ENCODE data around the gene PLA2G15.

Gene PLA2G15, protein sequence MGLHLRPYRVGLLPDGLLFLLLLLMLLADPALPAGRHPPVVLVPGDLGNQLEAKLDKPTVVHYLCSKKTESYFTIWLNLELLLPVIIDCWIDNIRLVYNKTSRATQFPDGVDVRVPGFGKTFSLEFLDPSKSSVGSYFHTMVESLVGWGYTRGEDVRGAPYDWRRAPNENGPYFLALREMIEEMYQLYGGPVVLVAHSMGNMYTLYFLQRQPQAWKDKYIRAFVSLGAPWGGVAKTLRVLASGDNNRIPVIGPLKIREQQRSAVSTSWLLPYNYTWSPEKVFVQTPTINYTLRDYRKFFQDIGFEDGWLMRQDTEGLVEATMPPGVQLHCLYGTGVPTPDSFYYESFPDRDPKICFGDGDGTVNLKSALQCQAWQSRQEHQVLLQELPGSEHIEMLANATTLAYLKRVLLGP

DNA sequence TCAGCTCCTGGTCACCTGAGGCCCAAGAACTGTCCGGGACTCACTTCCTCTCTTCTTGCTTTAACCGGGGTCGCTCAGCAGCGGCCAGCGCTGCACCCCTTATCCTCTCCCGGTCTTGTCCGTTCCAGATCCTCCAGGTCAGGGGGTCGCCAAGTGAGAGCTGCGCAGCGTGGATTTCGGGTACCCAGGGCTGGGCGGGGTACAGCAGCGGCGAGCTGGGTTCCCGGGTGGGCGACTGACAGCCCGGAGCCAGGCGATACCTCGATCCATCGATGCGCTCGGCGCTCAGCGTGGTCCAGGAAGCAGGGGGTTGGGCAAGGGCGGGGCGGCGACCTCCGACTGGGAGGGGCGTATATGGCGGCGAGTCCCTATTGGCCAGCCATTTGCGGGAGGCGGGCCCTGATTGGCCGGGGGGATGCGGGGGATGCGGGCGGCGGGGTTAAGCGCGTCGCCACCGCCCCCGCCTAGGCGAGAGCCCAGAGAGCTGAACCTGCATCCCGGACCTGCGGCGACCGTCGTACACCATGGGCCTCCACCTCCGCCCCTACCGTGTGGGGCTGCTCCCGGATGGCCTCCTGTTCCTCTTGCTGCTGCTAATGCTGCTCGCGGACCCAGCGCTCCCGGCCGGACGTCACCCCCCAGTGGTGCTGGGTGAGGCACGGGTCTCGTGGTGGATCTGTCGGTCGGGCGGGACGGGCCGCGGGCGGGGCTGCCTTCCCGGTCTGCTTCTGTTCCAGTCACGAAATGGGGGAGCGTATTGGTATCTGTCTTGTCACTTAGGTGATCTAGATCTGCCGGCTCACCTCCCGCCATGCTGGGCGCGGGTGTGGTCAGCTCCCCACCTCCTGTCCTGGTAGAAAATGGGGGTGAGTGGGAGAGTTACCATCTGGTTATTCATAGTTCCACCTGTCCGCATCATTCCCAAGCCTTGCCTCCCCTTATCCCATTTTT is at the start of gene PLA2G15:
PLA2G15 (plus strand) TSS at position 471 of the 951 bp plus-strand sequence; CDS start at position 525, 54 bp downstream.
- peak; percentile 94 for DNase-seq

DNA sequence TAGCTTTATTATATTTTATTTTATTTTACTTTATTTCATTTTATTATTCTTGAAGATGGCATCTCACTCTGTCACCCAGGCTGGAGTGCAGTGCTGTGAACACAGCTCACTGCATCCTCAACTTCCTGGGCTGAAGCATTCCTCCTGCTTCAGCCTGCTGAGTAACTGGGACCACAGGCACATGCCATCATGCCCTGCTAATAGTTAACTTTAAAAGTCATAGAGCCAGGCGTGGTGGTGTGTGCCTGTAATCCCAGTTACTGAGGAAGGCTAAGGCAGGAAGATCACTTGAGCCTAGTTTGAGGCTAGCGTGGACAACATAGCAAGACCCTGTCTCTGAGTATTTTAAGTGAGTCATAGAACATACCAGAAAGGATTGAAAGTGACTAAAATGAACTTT is 47.9 kb upstream of the PLA2G15 start:
- no peak for DNase-seq

DNA sequence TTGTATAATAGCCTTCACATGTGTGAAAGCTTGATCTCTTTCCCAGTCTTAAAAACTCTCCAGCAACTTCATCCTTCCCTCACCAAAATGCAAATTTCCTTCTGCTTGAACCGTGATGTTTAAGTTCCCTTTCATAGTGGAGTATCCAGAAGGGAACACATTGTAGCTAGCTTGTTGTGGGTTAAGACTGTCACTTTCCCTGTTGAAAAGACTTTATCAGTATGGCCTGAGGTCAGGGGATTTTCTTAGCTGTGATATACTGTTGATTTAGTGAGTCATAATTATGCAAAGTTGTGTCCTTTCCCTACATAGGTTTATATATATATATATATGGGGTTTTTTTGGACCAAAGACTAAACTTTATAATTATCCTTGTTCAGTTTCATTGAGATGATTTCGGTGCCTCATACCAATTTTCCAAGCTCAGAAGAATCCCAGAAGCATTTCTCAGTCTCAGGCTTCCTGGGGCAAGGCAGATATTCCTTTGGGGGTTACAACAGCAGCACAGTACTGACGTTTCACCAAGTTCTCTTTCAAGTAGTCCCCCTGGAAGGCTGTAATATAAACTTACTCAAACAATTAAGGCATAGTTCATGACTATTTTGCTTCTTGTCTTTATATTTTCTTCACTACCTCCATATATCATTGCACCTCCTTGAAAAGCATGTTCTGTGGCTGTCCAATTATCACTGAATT is 44.9 kb upstream of the PLA2G15 start:
- DNase-seq, result no peak

DNA sequence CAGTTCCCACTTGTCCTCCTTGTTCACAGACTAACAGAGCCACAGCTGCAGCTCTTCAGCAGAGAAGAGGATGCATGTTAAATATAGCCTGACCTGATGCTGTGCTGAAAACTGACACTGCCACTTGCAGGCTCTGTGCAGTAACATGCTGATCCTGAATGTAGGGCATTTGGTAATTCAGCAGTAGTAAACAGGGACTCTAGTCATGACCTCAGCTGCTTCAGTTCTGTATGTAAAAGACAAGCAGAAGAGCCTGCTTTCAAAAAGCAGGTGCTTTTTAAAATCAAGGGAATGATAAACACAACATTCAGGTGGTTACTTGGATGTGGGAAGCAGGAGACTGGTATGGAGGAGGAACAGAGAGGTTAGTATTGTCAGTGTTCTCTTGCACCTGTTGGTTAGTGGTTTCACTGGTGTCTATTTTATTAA is 43.1 kb upstream of the PLA2G15 start:
- no peak for DNase-seq

DNA sequence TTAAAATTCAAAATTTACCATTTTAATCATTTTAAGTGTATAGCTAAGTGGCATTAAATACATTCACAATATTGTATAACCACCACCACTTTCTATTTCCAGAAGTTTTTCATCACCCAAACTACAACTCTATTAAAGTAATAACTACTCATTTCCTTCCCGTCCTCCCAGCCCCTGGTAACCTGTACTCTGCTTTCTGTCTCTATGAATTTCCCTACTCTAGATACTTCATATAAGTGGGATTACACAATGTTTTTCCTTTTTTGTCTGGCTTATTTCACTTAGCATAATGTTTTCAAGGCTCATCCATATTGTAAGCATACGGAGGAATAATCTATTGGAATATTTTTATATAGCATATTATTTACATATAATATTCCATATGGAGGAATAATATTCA is 38.9 kb upstream of the PLA2G15 start:
- DNase-seq, result no peak

DNA sequence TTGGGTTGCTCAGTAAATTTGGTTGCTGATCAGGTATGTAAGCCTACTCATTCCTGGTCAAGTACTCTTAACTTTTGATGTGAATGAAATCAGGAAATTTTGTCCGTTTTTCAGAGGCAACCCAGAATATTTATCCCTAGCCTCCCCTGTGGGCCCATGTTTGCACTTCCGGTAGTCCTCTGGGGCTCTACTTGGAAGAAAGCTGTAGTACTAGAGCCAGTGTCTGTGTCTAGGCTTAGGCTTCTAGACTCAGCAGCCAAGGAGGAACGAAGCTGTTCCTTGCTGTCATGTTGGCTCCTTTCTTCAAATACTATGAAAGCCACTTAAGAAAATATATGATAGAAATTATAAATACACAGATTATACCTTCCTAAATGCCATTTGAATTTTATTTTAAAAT is 30.4 kb upstream of the PLA2G15 start:
- no peak for DNase-seq

DNA sequence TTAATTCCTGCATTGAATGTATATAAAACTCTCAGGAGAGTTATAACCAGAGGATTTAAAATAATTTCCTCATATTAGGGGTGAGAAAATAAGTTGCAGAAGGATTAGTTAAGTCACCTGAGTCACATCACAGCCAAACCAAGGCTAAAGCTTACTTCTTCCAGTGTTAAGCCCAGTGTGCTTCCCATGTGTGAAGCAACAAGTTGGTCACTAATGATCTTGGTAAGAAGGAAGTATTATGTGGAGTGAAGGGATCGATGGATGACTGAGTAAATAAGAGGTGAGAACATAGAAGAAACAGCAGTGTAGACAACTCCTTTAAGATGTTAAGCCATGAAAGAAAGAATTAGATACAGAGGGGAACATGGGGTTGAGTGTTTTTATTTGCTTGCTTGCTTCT is 29.9 kb upstream of the PLA2G15 start:
- no peak for DNase-seq

DNA sequence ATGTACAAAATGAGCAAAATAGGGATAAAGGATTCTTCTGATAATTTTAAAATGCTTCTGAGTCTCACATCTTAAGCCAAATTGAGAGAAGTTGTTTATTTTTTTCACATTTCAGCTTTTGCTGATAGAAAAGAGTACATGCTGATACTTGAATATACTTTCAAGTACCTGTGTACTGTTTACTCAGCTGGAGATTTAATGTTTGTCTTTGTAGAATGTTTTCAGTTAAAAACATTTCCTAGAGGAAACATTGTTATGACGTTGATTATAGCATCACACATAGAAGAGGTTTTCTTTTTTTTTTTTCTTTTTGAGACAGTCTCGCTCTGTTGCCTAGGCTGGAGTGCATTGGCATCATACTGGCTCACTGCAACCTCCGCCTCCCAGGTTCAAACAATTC is 28.9 kb upstream of the PLA2G15 start:
- DNase-seq, result no peak

DNA sequence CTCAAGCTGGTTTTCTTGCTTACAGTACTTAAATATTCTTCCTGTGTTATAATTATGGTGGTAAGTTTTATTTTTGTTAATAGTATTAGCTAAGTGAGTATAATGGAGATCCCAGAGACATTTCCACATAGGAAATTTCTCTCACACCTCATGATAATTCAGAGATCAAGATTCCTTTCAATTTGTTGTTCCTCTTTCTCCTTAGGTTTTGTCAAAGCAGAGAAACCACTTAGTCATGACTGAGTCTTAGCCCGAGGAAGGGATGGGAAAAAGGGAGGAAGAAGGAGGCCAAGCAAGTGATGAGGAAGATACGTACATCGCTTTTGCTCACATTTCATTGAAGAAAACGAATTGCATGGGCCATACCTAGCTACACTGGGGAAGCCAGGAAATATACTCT is 27.7 kb upstream of the PLA2G15 start:
- no peak for DNase-seq

DNA sequence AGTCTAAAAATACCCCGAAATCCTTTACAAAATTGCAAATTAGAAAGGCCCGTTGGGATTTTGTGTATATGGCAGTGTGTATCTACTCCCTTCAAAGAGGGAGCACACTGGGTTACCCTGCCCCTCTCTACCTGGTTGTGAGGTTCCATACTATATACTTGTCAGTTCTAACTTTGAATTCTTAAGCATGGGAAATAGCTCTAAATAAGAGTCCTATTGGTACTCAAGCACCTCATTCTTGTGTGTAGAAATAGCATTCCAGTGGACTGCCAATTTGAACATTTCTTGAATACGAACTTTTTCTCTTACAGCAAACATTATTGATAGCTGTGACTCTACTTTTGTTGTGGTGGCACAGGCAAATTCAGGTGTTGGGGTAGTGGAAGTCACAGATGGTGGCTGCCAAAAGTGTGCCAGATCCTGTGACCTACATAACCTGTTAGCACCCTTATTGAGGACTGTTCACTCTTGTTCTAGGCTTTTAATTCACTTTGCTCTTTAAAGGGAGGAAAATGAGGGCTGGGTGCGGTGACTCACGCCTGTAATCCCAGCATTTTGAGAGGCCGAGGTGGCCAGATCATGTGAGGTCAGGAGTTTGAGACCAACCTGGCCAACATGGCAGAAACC is 25.3 kb upstream of the PLA2G15 start:
- no peak for DNase-seq

DNA sequence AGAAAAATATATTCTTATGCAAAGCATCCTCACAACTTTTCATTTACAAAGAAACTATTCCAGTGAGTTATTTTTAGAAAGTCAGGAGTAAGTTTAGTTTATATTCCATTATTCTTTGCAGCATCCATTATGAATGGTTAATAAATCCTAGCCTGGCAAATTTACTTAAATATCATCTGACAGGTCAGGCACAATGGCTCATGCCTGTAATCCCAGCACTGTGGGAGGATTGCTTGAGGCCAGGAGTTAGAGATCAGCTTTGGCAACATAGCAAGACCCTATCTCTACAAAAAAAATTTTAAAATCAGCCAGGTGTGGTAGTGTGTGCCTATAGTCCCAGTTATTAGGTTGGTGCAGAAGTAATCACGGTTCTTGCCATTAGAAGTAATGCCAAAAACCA is 22.1 kb upstream of the PLA2G15 start:
- DNase-seq, result no peak

DNA sequence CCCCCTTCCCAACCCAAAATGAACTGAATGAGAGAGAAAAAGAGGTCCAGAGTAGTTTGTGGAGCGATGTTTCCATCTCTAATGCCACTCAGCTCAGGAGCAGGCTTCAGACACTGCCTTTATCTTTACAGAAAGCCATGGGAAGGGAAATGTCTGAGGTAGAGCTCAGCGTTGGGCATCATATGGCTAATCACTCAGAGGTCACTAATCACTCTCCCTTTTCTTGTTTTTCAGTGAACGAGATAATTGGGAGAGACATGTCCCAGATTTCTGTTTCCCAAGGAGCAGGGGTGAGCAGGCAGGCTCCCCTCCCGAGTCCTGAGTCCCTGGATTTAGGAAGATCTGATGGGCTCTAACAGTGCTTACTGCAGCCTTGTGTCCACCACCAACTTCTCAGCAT is 19.1 kb upstream of the PLA2G15 start:
- DNase-seq, result no peak

DNA sequence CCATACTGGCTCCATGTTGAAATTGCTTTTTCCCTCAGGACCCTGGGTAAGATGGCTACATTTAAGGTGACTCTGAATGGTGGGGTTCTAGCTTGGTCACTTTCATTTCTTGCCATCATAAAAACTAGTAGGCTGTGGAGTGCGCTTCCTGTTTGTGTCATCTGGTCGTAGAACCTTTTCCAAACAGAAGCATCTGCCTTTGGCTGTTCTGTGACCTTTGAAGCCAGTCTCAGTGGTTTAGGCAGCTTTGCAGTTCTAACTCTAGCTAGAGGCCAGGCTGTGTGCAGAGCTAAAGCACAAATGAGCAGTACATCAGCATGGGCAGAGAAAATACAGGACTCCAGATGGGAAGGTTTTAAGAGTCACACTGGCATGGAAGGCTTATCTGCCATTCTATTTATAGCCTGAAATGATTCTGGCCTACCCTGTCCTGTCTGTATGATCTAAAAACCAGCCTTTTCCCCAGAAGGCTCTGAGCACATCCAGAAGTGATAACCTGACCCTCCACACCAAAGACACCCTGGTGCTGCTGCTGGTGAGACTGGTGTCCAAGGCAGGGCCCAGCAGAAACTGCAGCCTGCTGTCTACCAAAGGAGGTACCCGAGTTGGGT is 17.9 kb upstream of the PLA2G15 start:
- no peak for DNase-seq

DNA sequence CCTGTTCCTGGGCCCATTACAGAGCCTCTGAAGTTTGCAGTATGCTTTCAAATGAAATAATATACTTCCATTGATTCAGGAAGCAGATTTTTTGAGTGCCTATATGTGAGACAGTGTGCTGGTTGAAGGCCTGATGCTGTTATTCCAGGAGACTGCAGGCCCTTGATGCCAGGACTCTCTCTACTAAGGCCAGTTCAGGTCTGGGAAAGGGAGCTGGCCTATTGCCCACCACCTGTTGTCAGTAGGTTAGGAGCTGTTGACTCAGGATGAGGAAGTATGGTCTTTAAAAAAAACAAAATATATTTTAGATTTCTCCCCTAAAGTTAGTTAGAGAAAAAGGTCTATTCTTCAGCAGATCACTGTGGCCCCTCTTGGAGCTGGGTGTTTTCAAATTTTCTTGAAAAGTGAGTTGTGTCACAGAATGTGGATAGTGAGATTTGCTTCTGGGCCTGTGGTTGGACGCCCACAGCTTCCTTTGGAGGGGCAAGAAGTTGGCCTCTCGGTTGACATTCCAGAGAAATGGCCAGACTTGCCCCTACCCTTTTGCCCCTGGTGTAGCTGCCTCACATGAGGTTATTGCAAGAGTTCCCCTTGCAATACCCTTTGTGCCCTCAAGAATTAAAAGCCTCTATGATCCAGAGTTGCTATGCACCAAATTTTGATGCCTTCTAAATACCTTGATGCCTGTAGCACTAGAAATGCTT is 17.2 kb upstream of the PLA2G15 start:
- no peak for DNase-seq

DNA sequence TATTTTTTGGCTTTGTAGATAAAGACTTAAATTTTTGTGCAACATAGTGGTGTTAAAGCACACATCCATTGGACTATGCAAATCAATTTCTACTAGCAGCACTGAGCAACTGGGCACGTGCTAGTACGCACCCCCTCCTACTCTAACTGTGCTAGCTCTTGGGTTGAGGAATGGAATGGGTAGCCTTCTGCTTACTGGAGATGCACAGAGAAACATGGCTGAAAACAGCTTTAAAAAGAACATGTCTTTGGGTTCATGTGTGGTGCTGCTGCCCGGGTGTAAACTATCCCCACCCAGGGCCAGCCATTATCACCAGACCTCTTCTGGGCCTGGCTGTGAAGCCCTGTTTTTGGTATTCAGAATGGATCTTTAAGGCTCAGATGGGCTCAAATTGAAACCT is 16.5 kb upstream of the PLA2G15 start:
- DNase-seq, result no peak

DNA sequence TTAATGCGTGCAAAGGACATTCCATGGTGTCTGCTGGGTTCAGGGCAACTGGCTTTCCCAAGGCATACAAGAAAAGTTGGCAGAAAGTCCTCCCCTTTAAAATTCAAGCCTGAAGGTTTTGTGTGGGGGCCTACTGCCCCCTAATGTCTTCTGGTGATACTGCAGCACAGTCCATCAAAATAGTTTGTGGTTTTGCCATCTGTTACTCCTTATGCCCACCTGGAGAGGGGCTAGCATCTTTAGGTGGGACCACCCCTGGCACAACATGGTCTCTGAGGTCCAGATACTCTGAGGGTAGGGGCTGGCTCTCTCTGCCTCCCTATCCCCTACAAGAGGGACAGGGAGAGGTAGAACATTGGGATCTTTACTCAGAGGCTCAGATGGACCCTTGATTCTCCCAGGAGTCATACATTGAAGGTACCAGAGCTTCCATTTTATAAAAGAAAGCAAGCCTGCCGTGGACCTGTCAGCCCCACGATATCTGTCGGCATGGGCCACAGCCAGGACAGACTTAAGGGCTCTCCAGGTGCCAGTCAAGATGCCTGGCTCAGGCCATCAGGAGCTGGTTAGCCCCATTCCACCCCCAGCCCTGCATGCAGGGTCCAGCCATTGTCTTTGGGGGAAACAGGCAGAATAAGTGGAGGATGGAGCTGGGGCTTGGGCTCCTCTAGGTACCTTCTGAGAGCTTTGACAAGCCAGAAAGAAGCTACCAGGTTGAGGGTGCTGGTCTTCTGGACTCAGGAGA is 15.6 kb upstream of the PLA2G15 start:
- DNase-seq, result peak; percentile 41

DNA sequence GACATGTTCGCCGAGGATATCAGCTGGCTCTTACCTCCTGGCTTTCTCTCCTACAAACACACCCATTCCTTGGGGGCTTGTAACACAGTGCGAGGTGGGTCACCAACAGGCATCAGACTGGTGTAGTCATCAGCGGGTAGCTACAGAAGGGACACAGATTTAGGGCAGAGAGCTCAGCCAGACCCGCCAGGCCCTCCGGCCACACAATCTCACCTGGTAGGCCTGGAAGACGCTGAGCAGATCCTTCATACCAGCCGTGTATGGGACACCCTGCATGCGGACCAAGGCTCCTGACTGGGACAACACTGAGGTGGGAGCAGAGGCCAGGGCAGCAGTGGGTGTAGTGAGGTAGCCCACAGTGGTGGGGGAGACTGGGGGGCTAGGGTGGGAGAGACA is 15.0 kb upstream of the PLA2G15 start:
- no peak for DNase-seq

DNA sequence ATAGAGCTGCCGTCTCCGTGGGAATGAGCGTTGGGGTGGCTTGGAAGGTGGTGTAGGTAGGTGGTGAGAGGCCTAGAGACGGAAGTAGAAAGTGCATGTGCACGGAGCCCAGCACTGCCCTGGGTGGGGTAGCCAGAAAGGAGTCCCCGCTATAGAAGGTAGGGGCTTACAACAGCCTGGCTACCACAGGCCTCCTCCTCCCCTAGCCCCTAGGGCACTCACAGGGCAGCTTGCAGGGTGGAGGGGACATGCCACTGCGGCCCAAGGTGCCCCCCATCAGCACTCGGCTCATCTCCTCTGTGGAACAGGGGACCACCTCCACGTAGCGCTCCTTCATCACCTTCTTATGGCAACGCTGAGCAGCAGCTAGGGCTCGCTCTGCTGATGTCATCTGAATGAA is 14.2 kb upstream of the PLA2G15 start:
- DNase-seq, result no peak

DNA sequence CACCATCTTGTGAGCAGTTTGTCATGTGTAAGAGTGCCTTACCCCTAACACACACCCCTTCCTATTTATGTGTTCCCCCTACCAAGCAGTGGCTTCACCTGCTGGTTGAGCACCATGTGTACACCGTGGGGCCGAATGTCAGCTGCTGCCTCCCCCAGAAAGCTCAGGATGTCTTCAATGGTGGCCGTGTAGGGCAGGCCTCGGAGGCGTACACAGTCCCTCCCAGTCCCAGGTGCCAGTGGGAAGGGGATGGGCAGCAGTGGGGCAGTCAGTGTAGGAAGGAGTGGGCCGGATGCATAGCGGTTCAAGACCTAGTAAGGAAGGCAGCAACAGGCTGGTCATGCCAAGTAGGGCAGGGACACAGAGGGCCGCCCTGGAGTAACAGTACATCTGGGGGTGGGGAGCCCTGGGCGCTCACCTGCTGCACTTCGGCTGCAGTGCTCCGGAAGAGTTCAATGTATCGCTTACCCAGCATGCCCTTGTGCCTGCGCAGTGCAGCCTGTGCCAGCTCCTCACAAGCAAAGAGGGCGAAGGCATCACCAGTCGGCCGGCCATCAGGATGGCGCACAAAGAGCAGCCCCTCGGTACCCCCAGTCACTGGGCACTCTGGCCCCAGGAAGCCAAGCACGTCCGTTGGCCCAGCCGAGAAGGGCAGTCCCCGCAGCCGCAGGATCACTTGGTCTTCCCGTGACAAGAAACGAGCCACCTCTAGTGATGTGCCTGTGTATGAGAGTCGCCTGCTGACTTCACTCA is 13.6 kb upstream of the PLA2G15 start:
- DNase-seq, result no peak

DNA sequence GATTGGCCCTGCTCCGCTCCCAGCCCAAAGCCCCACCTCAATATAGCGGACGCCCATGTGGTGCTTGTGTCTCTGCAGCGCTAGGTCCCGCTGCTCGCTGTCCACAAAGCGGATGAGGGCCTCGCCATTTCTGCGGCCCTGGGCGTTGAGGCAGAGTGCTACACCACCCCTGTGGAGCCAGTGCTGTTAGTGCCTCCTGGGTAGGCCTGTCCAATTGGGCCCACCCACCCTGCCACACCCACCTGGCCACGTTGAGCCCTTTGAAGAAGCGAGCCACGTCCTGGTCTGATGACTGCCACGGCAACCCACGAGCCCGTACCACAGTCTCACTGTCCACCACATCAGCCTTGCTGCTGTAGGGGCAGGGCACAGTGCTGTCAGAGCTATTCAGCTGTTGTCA is 12.8 kb upstream of the PLA2G15 start:
- no peak for DNase-seq
